ENCODE measurements around the gene DEXI. TPM values are rescaled to one million over a fixed set of nuclear protein-coding genes. Genes with fewer than 3 reads are reported as not detected.

Gene DEXI
- total and polyA plus RNA-seq, 12 donors, result 52.6 to 303 (median 97.1) TPM

GRCh38 chr16:10959161-10959560 lies 16.9 kb upstream of the DEXI start:
- H3K27ac ChIP-seq, result no peak overlapping the region
- TF ChIP-seq POLR2A (IDR thresholded peaks at IDR 0.05) (no peak), CTCF (IDR thresholded peaks at IDR 0.05) (no peak)
- no peaks in the 10 kb centered on the region for H3K9me3 ChIP-seq (replicated peaks in 1 of 3)
- peaks cover 0 to 14% of the 10 kb centered on the region in 2 donors for H3K36me3 ChIP-seq (replicated peaks in 1 of 2)
- intact Hi-C loops (cut with DNase I), result no loop called here
- peaks cover 15 to 40% of the 10 kb centered on the region in 2 donors for H3K4me1 ChIP-seq (replicated peaks in 1 of 2)
- no peaks in the 10 kb centered on the region for H3K27me3 ChIP-seq
- no peak for DNase-seq
- no peak overlapping the region for H3K4me3 ChIP-seq
- 89 to 98% (median 93%) methylated on average over 4 to 5 of the region's 5 CpGs for WGBS, 4 donors

- Histone ChIP-seq H3K27me3 (no peaks in the 10 kb centered on the region), H3K9me3 (replicated peaks in 1 of 3) (no peaks in the 10 kb centered on the region), H3K27ac (peak overlapping the region in 4 of 5 donors; percentile 21 to 59 (median 48)), H3K4me3 (no peak overlapping the region), H3K36me3 (replicated peaks in 1 of 2) (peaks cover 0 to 5% of the 10 kb centered on the region in 2 donors), H3K4me1 (replicated peaks in 1 of 2) (peaks cover 15 to 45% of the 10 kb centered on the region in 2 donors)
- WGBS, 4 donors, result 63 to 75% (median 66%) methylated on average over 6 of the region's 6 CpGs
- DNase-seq, result no peak
- intact Hi-C loops (cut with DNase I), result no loop called here
- TF ChIP-seq POLR2A (IDR thresholded peaks at IDR 0.05) (no peak), CTCF (IDR thresholded peaks at IDR 0.05) (no peak)
These were observed 15.7 kb upstream of the DEXI start for GRCh38 chr16:10957771-10958482.

GRCh38 chr16:10954903-10955302 lies 12.6 kb upstream of the DEXI start:
- WGBS, 4 donors, result 48 to 63% (median 55%) methylated on average over 7 of the region's 7 CpGs
- Histone ChIP-seq H3K4me3 (no peak overlapping the region), H3K27ac (peak overlapping the region in 1 of 5 donors; percentile 0), H3K27me3 (no peaks in the 10 kb centered on the region), H3K9me3 (replicated peaks in 1 of 3) (no peaks in the 10 kb centered on the region), H3K36me3 (replicated peaks in 1 of 2) (no peaks in the 10 kb centered on the region), H3K4me1 (replicated peaks in 1 of 2) (peaks cover 9 to 38% of the 10 kb centered on the region in 2 donors)
- TF ChIP-seq CTCF (IDR thresholded peaks at IDR 0.05) (no peak), POLR2A (IDR thresholded peaks at IDR 0.05) (no peak)
- DNase-seq, result no peak
- intact Hi-C loops (cut with DNase I), result no loop called here

- Histone ChIP-seq H3K4me1 (replicated peaks in 1 of 2) (peaks cover 0 to 42% of the 10 kb centered on the region in 2 donors), H3K4me3 (no peak overlapping the region), H3K36me3 (replicated peaks in 1 of 2) (no peaks in the 10 kb centered on the region), H3K9me3 (replicated peaks in 1 of 3) (no peaks in the 10 kb centered on the region), H3K27me3 (no peaks in the 10 kb centered on the region), H3K27ac (no peak overlapping the region)
- no peak for TF ChIP-seq CTCF (IDR thresholded peaks at IDR 0.05)
- no peak for TF ChIP-seq POLR2A (IDR thresholded peaks at IDR 0.05)
- intact Hi-C loops (cut with DNase I), result no loop called here
- no peak for DNase-seq
- WGBS, 4 donors, result 57 to 66% (median 59%) methylated on average over 4 of the region's 4 CpGs
These were observed 8.8 kb upstream of the DEXI start for GRCh38 chr16:10951026-10951425.

Data from adrenal gland (tissue), 12 donors.